ENCODE results near the gene PPP1R27.

The PPP1R27 gene

DNA sequence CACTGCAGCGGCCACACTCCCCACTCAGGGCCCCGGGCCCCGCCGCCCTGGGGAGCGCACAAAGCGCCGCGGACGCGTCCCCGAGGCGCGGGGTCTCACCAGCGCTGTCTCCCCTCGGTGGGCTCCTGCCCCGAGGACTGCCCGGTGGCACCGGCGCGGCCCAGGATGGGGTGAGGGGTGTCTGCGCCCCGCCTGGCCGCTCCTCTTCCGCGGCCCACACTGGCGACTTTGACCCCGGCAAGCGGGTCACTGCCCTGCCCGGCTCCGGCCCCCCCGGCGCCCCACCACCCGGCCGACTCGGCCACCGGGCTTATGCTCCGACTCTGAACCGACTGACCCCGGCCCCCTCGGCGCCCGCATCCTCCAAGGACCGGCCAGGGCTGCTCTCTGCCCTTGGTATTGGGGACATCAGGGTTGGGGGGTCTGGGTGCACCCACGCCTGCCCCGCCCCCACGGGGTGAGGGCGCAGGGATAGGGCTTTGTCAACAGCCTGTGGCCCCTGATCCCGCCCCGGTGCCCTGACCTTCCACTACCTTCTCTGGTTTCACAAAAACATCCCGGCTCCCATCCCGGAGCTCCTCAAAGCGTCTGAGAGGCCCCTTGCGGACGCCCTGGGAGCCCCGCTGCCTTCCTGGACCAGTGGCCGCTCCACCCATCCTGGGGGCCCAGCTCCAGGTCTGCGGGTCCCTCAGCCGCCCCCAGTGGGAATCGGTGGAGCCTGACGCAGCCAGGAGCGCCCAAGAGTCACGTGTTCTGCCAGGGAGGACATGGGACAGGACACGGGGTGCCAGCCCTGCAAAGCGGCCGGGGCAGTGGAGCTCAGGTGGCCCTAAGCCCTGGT lies 30.1 kb downstream of the PPP1R27 start:
- no peak for DNase-seq (ENCODE audit: low spot score)

DNA sequence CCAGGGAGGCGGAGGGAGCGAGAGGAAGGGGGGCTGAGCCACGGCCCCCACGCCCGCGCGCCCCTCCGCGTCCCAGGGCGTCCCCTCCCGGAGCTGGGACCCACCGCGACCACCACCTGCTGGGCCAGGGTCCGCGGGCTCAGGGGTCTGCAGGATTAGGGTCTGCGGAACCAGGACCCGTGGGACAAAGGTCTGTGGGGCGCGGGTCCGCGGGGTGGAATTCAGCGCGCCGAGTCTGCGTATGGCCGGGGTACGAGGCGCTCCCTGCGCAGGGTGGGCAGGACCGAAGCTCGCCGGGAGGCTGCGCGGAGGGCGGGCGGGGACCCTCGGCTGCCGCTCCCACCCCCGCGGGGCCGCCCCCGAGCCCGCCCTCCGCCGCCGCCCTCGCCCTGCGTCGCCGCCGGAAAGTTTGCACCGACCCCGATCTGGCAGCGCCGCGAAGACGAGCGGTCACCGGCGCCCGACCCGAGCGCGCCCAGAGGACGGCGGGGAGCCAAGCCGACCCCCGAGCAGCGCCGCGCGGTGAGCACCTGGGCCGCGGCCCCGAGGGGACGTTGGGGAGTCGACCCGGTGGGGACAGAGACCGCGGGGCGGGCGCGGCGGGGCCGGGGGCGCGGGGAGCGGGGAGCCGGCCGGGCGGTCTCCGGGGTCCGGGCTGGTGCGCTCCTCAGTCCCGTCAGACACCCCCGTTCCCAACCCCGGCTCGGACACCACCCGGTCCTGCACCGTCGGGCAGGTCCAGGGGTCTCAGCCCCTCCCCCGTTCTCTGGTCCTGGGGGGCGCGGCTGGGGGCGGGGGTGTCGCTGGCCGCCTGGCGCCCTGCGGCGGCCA lies 30.9 kb downstream of the PPP1R27 start, which contains the start of gene GCGR:
Gene GCGR, plus strand, starts transcription at position 423 of the 831 bp plus-strand sequence. CDS start 4,869 bp downstream, outside the sequence.
- DNase-seq (ENCODE audit: low spot score), result no peak

DNA sequence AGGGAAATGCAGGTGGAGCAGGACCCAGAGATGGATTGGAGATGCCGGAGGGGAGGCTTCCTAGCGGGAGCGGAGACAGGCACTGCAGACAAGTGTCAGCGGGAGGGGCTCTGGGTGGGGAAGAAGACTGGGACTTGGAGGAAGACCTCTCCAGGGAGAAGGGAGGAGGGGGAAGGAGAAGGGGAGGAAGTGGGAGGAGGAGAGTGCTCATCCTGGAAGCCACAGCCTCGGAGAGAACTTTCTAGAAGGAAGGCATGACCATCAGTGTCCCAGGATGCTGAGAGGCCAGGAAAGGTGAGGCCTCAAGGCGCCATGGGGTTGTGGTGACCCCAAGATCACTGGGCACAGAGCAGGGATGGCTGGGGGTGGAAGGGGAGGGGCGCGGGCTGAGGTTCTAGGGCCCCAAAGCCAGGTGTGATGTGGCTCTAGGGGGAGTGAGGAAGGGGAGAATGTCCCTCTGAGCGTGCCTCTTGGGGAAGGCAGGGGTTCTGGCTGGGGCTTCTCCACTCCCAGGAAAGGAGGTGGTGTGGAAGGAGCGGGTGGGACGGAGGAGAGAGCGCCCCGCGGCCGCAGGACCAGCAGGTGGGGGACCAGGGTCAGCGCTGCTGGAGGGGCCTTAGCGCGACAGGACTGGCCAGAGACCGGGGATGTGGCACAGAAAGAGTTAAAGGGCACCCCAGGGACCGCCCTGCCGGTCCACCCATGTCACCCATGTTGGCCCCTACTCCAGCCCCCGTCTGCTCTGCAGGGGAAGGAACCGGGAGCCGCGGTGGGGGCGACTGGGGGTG lies 31.8 kb downstream of the PPP1R27 start:
- DNase-seq (ENCODE audit: low spot score), result no peak

DNA sequence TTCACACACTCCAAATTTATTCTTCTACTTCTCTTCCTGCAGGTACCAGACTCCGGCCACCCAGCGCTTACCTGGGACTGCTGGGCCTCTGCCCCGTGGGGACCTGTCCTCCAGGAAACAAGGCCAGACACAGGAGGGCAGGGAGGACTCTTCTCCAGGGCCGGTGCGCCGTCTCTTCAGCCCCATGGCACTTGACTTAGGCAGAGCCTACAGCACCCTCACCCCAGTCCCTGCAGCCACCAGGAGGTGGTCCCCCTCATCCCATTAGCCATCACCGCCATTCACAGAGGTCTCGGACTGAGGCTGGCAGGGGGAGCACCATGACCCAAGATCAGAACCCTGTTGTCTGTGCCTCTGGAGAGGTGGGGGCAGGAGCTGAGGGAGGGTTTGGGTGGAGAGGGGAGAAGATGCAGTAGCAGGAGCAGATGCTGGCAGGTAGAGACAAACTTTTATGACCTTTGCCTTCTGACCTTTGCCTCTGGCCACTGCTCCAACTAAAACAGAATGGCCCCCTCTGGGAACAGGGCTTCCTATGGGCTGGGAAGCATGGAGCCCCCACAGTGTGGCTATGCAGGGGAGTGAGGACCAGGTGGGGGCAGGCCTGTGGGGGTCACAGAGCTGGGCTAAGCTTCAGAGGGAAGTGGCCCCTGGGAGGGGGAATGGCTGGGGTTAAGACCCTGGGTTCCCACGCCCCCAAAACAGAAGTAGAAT lies 32.6 kb downstream of the PPP1R27 start:
- DNase-seq (ENCODE audit: low spot score), result no peak

DNA sequence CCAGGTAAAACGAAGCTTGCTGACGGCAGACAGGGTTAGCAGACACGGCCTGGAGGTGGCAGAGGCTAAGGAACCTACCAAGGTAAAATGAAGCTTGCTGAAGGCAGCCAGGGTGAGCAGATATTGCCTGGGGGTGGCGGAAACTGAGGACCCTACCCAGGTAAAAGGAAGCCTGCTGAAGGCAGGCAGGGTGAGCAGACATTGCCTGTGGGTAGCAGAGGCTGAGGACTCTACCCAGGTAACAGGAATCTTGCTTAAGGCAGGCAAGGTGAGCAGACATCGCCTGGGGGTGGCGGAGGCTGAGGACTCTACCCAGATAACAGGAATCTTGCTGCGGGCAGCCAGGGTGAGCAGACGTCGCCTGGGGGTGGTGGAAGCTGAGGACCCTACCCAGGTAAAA lies 33.5 kb downstream of the PPP1R27 start:
- DNase-seq (ENCODE audit: low spot score), result no peak

DNA sequence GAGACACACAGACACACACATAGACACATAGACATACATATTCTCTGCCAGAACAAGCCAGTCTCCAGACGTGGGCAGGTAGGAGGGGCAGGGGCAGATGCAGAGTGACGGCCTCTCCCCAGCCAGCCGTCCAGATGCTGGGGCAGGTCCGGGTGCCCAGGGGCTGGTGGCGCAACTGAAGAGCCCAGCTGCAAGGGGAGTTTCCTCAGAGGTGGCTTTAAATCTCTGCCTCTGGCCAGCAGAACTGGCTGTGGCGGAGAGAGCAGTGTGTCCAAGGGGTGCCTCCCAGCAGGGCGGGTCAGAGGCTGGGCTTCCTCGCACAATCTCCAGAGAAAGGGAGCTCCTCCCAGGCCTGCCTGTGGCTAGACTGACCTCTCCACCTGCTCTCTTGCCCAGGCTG lies 40.3 kb downstream of the PPP1R27 start:
- DNase-seq (ENCODE audit: low spot score), result no peak

DNA sequence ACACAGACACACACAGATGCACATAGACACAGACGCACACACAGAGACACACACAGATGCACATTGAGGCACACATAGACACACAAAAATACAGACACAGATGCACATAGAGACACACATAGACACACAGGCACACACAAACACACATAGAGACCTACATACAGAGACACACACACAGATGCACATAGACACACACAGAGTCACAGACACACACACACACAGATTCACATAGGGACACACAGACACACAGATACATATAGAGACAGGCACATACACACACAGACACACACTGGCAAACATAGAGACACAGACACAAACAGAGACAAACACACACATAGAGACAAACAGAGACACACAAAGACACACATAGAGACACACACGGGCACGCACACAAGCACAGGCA lies 40.8 kb downstream of the PPP1R27 start:
- DNase-seq (ENCODE audit: low spot score), result no peak

DNA sequence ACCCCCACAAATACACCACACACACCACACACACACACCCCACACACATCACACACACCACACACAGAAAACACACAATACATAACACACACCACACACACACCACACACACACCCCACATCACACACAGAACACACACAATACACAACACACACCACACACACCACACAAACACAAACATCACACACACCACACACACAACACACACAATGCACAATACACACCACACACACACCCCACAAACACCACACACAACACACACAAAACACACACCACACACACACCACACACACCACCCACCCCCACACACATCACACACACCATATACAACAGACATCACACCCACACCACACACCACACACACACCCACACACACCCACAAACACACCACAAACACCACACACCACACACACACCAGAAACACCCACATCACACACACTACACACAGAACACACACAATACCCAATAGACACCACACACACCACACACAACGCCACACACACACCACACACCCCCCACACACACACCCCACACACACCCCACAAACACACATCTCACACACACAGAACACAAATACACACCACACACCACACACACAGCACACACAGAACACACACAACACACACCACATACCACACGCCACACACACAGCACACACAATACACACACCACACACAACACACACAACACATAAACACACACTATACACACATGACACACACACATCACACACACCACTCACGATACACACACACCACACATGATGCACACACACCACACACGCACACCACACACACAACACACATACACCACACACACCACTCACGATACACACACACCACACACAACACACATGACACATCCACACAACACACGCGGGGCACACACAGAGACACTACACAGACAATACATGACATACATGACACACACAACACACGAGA lies 41.9 kb downstream of the PPP1R27 start:
- DNase-seq (ENCODE audit: low spot score), result no peak
